HG02884 (cell line): ENCODE measurements around the gene DAPK3.
"Not testable (repeated sequence)": the region's sequence is repeated elsewhere in the genome, so short reads cannot be mapped to it uniquely, and the experiment has no call there.

ENCODE experiments used
- ATAC-seq: cut with Tn5 transposase; IDR thresholded peaks from one replicate; pipeline ENCODE4 v1.9.1; 2021; ENCODE audit warnings: mild to moderate bottlenecking, moderate library complexity; ENCODE audit not compliant: unreplicated experiment

The DAPK3 gene

GRCh38 chr19:4005436-4005835, 34.5 kb upstream of the DAPK3 start:
- ATAC-seq, result not testable (repeated sequence)

GRCh38 chr19:4000798-4001197, 29.9 kb upstream of the DAPK3 start:
- ATAC-seq, result not testable (repeated sequence)

GRCh38 chr19:3998667-3999412, 27.9 kb upstream of the DAPK3 start:
- ATAC-seq, result not testable (repeated sequence)

GRCh38 chr19:3995607-3996006, 24.7 kb upstream of the DAPK3 start:
- ATAC-seq, result no peak

- ATAC-seq, result no peak
Measured at GRCh38 chr19:3990815-3991117, 19.9 kb upstream of the DAPK3 start.

- no peak for ATAC-seq
Measured at GRCh38 chr19:3987619-3988371, 16.9 kb upstream of the DAPK3 start.

GRCh38 chr19:3986260-3987041, 15.6 kb upstream of the DAPK3 start:
- no peak for ATAC-seq

GRCh38 chr19:3985643-3986259, 14.9 kb upstream of the DAPK3 start:
- ATAC-seq, result no peak

- no peak for ATAC-seq
Measured at GRCh38 chr19:3984908-3985642, 14.2 kb upstream of the DAPK3 start, which contains the start of gene EEF2. EEF2 (minus strand) TSS chr19:3985463; CDS start chr19:3985380, 83 bp downstream.

GRCh38 chr19:3984584-3984907, 13.6 kb upstream of the DAPK3 start:
- no peak for ATAC-seq

GRCh38 chr19:3983936-3984583, 13.2 kb upstream of the DAPK3 start:
- no peak for ATAC-seq

GRCh38 chr19:3983542-3983914, 12.6 kb upstream of the DAPK3 start:
- ATAC-seq, result no peak

- no peak for ATAC-seq
Measured at GRCh38 chr19:3982701-3983541, 12.0 kb upstream of the DAPK3 start.

- ATAC-seq, result no peak
Measured at GRCh38 chr19:3981736-3982681, 11.1 kb upstream of the DAPK3 start.

GRCh38 chr19:3981373-3981735, 10.5 kb upstream of the DAPK3 start:
- no peak for ATAC-seq

- ATAC-seq, result no peak
Measured at GRCh38 chr19:3980353-3981251, 9.7 kb upstream of the DAPK3 start.

GRCh38 chr19:3979674-3980352, 8.9 kb upstream of the DAPK3 start:
- ATAC-seq, result no peak
